ENCODE results near the gene CEP44.

DNA sequence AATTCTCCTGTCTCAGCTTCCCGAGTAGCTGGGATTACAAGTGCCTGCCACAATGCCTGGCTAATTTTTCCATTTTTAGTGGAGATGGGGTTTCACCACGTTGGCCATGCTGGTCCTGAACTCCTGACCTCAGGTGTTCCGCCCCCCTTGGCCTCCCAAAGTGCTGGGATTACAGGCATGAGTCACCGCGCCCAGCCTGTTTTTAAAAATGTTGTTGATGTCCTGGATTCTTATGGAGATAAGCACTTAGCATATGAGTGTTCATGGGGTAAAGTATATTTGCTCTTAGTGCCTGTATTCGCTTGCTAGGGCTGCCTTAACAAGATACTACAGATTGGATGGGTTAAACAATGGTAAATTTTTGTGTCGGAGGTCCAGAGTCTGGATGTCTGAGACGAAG, 91.7 kb downstream of the CEP44 start:
- TF ChIP-seq, protein P1, sequence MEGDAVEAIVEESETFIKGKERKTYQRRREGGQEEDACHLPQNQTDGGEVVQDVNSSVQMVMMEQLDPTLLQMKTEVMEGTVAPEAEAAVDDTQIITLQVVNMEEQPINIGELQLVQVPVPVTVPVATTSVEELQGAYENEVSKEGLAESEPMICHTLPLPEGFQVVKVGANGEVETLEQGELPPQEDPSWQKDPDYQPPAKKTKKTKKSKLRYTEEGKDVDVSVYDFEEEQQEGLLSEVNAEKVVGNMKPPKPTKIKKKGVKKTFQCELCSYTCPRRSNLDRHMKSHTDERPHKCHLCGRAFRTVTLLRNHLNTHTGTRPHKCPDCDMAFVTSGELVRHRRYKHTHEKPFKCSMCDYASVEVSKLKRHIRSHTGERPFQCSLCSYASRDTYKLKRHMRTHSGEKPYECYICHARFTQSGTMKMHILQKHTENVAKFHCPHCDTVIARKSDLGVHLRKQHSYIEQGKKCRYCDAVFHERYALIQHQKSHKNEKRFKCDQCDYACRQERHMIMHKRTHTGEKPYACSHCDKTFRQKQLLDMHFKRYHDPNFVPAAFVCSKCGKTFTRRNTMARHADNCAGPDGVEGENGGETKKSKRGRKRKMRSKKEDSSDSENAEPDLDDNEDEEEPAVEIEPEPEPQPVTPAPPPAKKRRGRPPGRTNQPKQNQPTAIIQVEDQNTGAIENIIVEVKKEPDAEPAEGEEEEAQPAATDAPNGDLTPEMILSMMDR (IDR thresholded peaks at IDR 0.05), result no peak
- TF ChIP-seq POLR2A (IDR thresholded peaks at IDR 0.05), result no peak

Measured in adrenal gland (tissue), 5 donors.